HepG2 (cell line): ENCODE measurements around the gene WNK1. TPM values are rescaled to one million over a fixed set of nuclear protein-coding genes. Genes with fewer than 3 reads are reported as not detected.

ENCODE experiments used
- ETS1 ChIP-seq: sonication (generic); formaldehyde crosslinking; IDR thresholded peaks from 2 replicates; pipeline ENCODE4 v1.4.0; 2020; ENCODE audit warnings: missing genetic modification reagents
- HNF1B ChIP-seq: sonication (generic); formaldehyde crosslinking; IDR thresholded peaks from 2 replicates; pipeline ENCODE4 v1.5.1; 2020; ENCODE audit warnings: mild to moderate bottlenecking, moderate library complexity, missing genetic modification reagents
- HNF4A ChIP-seq: sonication (generic); formaldehyde crosslinking; IDR thresholded peaks from 2 replicates; pipeline ENCODE4 v1.4.0; 2020; ENCODE audit warnings: missing genetic modification reagents
- HNF4G ChIP-seq, 2 experiments: sonication (generic) in 1 of 2; formaldehyde crosslinking in 1 of 2; IDR thresholded peaks; 2 replicates each; pipeline versions ENCODE4 v1.4.0 to v1.6.1; 2011 to 2020; ENCODE audit warnings: borderline replicate concordance in 2 of 2, low read depth in 2 of 2, mild to moderate bottlenecking in 2 of 2, low read length in 1 of 2, missing genetic modification reagents in 1 of 2, moderate library complexity in 1 of 2
- MATR3 ChIP-seq: sonication (generic); formaldehyde crosslinking; IDR thresholded peaks from 2 replicates; pipeline ENCODE4 v1.4.0; 2020; ENCODE audit warnings: missing genetic modification reagents
- MBNL3 ChIP-seq: fragments of 250-450 bp; sonication (Bioruptor Pico); conservative IDR thresholded peaks from 2 replicates; pipeline ENCODE4 v1.8.0; 2022; ENCODE audit warnings: mild to moderate bottlenecking, inconsistent platforms
- MEIS1 ChIP-seq: sonication (generic); formaldehyde crosslinking; IDR thresholded peaks from 2 replicates; pipeline ENCODE4 v1.9.0; 2021; ENCODE audit warnings: mild to moderate bottlenecking, missing genetic modification reagents, moderate library complexity, borderline replicate concordance
- NCOA1 ChIP-seq: sonication (generic); formaldehyde crosslinking; IDR thresholded peaks from 2 replicates; pipeline ENCODE4 v1.9.0; 2021; ENCODE audit warnings: missing genetic modification reagents
- PAXIP1 ChIP-seq: sonication (generic); formaldehyde crosslinking; conservative IDR thresholded peaks from 2 replicates; pipeline ENCODE4 v1.4.0; 2020; ENCODE audit warnings: mild to moderate bottlenecking, missing genetic modification reagents, moderate library complexity
- RFXANK ChIP-seq: IDR thresholded peaks from 2 replicates; pipeline ENCODE4 v1.6.1; 2016
- SALL1 ChIP-seq: sonication (generic); formaldehyde crosslinking; IDR thresholded peaks from 2 replicates; pipeline ENCODE4 v1.8.0; 2022; ENCODE audit warnings: mild to moderate bottlenecking, missing genetic modification reagents
- STAT5B ChIP-seq: sonication (generic); formaldehyde crosslinking; IDR thresholded peaks from 2 replicates; pipeline ENCODE4 v1.4.0; 2020; ENCODE audit warnings: missing genetic modification reagents
- THAP7 ChIP-seq: sonication (generic); formaldehyde crosslinking; IDR thresholded peaks from 2 replicates; pipeline ENCODE4 v1.8.1; 2023; ENCODE audit warnings: mild to moderate bottlenecking, missing genetic modification reagents
- TRIM22 ChIP-seq: fragments of 450-650 bp; IDR thresholded peaks from 2 replicates; pipeline ENCODE4 v1.6.1; 2017
- ZKSCAN8 ChIP-seq: IDR thresholded peaks from 2 replicates; pipeline ENCODE4 v1.6.1; 2016; ENCODE audit warnings: borderline replicate concordance, missing genetic modification reagents, missing compliant biosample characterization
- ZNF121 ChIP-seq: sonication (generic); formaldehyde crosslinking; IDR thresholded peaks from 2 replicates; pipeline ENCODE4 v1.5.0; 2020; ENCODE audit warnings: mild to moderate bottlenecking, missing genetic modification reagents
- ZNF614 ChIP-seq: IDR thresholded peaks from 2 replicates; pipeline ENCODE4 v1.6.1; 2018; ENCODE audit warnings: missing biosample characterization, missing genetic modification reagents, inconsistent platforms, borderline replicate concordance
- ZNF781 ChIP-seq: sonication (generic); formaldehyde crosslinking; IDR thresholded peaks from 2 replicates; pipeline ENCODE4 v1.5.1; 2020; ENCODE audit warnings: borderline replicate concordance, mild to moderate bottlenecking, missing genetic modification reagents; ENCODE audit errors: not compliant biosample characterization
- ZNF782 ChIP-seq: sonication (generic); formaldehyde crosslinking; IDR thresholded peaks from 2 replicates; pipeline ENCODE4 v1.4.0; 2020; ENCODE audit warnings: missing genetic modification reagents, mild to moderate bottlenecking, borderline replicate concordance
- ZNF883 ChIP-seq: sonication (generic); formaldehyde crosslinking; IDR thresholded peaks from 2 replicates; pipeline ENCODE4 v1.5.1; 2020; ENCODE audit warnings: mild to moderate bottlenecking, missing genetic modification reagents; ENCODE audit errors: not compliant biosample characterization
- ZZZ3 ChIP-seq: sonication (generic); formaldehyde crosslinking; IDR thresholded peaks from 2 replicates; pipeline ENCODE4 v1.4.0; 2020; ENCODE audit warnings: missing genetic modification reagents, mild to moderate bottlenecking, borderline replicate concordance
- polyA plus RNA-seq, 8 experiments: library from polyadenylated mRNA; depleted of rRNA in 3 of 8; stranded (reverse) in 7 of 8; unstranded in 1 of 8; fragments of >200 nt; fragmentation: Illumina TruSeq in 4 of 8; extraction: Trizol in 4 of 8; gene quantifications; 2 replicates each; pipeline versions ENCODE4 v1.2.1 to v1.2.3, GENCODE V29; 2011 to 2016; ENCODE audit warnings: low read depth in 4 of 8, missing spikeins in 1 of 8, mixed read lengths in 1 of 8; ENCODE audit not compliant: insufficient read depth in 1 of 8
- total RNA-seq, 5 experiments: library from RNA; depleted of rRNA; stranded (reverse); fragments of >200 nt; fragmentation: Illumina TruSeq; extraction: Trizol; gene quantifications; 2 replicates each; pipeline ENCODE4 v1.2.3, GENCODE V29; 2016; ENCODE audit warnings: low read depth in 1 of 5

WNK1 gene
- total and polyA plus RNA-seq, 2 of the 13 experiments (the other 11 are each of a cell fraction or from before 2014, with no cell fraction given): 31.1 to 54.8 TPM

GRCh38 chr12:739349-739748 is 13.0 kb upstream of the WNK1 start (continued):
- TF ChIP-seq HNF1B (CRISPR knock-in tag): 0 out of 2 replicates have a peak, but pooled peaks have one; percentile 24
- TF ChIP-seq ZNF781 (CRISPR knock-in tag): no peak
- no peak for TF ChIP-seq MBNL3
- TF ChIP-seq STAT5B (CRISPR knock-in tag): no peak
- TF ChIP-seq ETS1 (CRISPR knock-in tag): no peak
- TF ChIP-seq ZZZ3 (CRISPR knock-in tag): no peak
- no peak for TF ChIP-seq ZNF782 (CRISPR knock-in tag)
- peak; percentile 81 for TF ChIP-seq HNF4A (CRISPR knock-in tag)
- no peak for TF ChIP-seq NCOA1 (CRISPR knock-in tag)
- TF ChIP-seq MATR3: no peak
- no peak for TF ChIP-seq TRIM22
- TF ChIP-seq SALL1 (CRISPR knock-in tag): peak; percentile 65
- TF ChIP-seq ZNF883 (CRISPR knock-in tag): no peak
- TF ChIP-seq RFXANK (CRISPR knock-in tag): no peak
- peak; percentile 69 for TF ChIP-seq HNF4G (IDR thresholded peaks at IDR 0.05; ENCODE audit: borderline replicate concordance, low read depth, low read length)
- no peak for TF ChIP-seq HNF4G (CRISPR knock-in tag; IDR thresholded peaks at IDR 0.05; ENCODE audit: borderline replicate concordance, low read depth)
- no peak for TF ChIP-seq THAP7
- no peak for TF ChIP-seq MEIS1 (CRISPR knock-in tag)
- peak; percentile 96 for TF ChIP-seq ZNF121 (CRISPR knock-in tag)
- no peak for TF ChIP-seq ZKSCAN8
- peak; percentile 53 for TF ChIP-seq PAXIP1 (CRISPR knock-in tag)
- 0 out of 2 replicates have a peak, but pooled peaks have one; percentile 29 for TF ChIP-seq ZNF614
